Activated effector memory CD4-positive, alpha-beta T cell treated with anti-CD3 and anti-CD28 coated beads, Interleukin-2, amount 50 U/mL, for 16 hours (primary cell): ENCODE data around the gene MFSD6.
"Not testable (repeated sequence)": the region's sequence is repeated elsewhere in the genome, so short reads cannot be mapped to it uniquely, and the experiment has no call there.

Experiments
- DNase-seq: peaks from one replicate; pipeline ENCODE4 v3.0.0-alpha.2; 2020

Gene MFSD6

DNA sequence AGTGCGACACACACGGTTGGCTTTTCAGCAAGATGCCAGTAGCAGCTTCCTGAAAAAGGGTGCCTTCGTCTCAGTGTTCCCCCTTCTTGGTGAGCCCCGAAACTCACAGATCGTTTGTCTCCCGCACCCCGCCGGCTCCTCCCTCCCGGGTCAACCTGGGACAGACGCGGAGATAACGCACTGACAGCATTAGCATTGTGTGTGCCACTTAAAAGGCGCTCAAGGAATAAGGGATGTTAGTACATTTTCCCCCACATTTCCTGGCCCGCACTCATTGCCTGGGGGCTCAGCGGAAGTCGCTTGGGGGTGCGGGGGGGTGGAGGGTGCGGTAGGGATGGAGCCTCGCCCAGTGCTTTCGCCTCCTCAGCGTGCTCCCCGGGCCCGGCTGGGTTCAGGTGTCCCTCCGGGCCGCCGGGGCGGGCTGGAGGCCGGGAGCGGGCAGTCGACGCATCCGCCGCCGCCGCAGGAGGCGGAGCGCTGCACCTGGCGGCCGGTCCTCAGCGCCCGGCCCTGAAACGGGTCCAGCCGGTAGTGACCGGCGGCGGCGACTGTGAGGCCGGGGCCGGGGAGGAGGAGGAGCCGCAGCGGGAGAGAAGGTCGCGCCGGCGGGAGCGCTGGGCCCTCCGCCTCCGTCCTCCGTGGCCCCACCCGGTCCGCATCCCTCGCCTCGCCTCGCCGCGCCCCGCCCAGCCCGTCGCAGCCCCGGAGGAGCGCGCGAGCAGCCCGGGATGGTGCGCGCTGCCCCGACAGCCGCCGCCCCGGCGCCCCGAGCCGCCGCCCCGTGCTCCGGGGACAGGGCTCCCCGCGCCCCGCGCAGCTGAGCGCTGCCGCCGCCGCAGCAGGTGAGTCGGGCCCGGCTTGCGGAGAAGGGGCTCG is at the start of gene MFSD6:
Gene MFSD6, plus strand, starts transcription at position 694 of the 876 bp plus-strand sequence. CDS start 27,675 bp downstream, outside the sequence.
- peak; percentile 85 for DNase-seq

- not testable (repeated sequence) for DNase-seq
Observed at GRCh38 chr2:190358655-190359448, 49.3 kb upstream of the MFSD6 start.

- no peak for DNase-seq
Observed at GRCh38 chr2:190360561-190360960, 47.6 kb upstream of the MFSD6 start.

DNA sequence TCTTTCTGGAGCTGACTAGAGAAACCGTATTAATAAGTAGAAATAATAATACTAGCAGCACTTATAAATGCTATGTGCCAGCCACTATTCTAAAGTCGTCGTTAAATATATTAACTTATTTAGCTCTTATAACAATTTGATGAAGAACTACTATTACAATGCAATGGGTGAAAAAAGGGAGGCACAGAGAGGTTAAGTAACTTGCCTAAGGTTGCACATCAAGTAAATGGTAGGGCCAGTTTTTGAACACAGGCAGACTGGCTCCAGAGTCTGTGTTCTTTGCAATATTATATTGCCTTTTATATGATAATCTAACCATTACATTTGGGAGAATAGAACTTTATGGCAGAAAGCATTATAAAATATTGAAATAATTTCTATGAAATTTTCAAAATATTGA is 47.2 kb upstream of the MFSD6 start:
- no peak for DNase-seq

- DNase-seq: no peak
Observed at GRCh38 chr2:190361572-190361971, 46.6 kb upstream of the MFSD6 start.

- DNase-seq: no peak
Observed at GRCh38 chr2:190362894-190363293, 45.3 kb upstream of the MFSD6 start.

GRCh38 chr2:190365499-190366204 is 42.5 kb upstream of the MFSD6 start:
- no peak for DNase-seq

- no peak for DNase-seq
Observed at GRCh38 chr2:190366248-190366753, 41.9 kb upstream of the MFSD6 start.

- no peak for DNase-seq
Observed at GRCh38 chr2:190367091-190367490, 41.1 kb upstream of the MFSD6 start.

- DNase-seq: no peak
Observed at GRCh38 chr2:190369635-190370034, 38.5 kb upstream of the MFSD6 start.

- no peak for DNase-seq
Observed at GRCh38 chr2:190376083-190376482, 32.1 kb upstream of the MFSD6 start.

DNA sequence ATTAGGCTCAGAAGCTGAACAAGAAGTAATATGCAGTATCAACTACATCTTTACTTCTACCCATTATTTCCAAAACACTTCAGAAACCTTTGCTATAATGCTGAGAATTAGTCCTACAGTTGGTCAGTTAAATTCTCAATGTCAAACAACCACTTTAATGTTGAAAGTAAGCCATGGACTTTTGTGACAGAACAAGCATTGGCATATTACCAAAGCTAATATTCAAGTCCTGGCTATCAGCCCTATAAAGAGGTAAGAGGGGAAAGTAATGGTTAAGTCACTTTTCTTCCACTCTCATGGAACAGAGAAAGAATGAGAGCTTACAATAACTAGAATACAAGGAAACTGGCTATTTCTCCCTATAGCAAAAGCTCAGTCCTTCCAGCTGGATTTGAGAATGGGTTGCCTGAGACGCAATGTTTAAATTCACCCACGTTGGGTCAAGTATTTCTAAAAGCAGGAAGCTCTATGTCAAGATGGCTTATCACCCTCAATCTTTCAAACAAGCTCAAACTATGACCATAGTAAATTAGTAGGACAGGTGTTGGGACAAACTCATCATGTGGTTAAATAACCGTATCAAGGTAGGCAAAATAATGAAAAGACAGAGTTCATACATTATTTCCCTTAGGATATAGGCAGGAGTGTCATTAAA is 31.4 kb upstream of the MFSD6 start:
- DNase-seq: no peak

DNA sequence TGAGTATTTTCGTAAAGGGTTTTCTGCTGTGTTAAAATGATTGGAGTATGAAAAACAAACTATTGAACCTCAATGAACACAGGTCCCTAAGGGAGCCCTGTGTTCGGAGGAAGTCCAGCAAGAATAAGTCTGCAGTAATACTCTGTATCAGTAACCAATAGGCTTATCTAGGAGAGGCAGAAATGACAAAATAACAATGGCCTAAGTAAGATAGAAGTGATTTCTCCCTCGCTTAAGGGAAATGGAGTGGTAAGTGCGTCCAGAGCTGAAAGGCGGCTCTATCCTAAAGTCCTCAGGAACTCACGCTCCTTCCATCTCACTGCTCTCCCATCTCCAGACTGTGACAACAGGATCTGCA is 29.3 kb upstream of the MFSD6 start:
- DNase-seq: no peak

DNA sequence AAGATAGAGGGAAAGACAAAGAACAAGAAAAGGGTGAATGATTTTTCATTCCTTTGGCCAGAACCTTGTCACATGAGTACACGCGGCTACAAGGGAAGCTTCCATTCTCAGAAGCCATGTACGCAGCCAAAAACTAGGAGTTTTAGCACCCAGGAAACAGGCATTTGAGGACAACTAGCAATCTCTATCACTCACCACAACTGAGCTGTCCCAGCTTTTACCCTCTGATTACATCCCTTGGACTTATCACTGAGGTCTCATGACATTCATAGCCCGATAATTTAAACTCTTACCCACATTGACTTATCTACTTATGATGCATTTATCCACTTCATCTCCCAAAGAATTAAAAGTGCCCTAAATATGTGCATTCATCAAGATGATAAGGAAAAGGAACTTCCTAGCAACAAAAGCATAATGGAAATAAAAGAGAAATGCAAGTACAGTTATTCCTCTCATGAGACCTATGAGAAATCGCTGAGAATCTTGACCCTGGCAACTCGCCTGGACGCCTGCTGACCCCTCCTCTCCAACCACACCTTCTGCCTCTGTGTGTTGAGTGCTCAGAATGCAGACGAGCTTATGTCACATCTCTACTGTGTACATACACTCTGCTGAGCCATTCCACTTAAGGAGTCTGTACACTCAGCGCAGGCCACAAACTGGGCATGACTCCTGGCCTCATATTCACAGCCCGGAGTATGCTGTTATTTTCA is 28.7 kb upstream of the MFSD6 start:
- no peak for DNase-seq

GRCh38 chr2:190380962-190381412 is 27.2 kb upstream of the MFSD6 start:
- no peak for DNase-seq

DNA sequence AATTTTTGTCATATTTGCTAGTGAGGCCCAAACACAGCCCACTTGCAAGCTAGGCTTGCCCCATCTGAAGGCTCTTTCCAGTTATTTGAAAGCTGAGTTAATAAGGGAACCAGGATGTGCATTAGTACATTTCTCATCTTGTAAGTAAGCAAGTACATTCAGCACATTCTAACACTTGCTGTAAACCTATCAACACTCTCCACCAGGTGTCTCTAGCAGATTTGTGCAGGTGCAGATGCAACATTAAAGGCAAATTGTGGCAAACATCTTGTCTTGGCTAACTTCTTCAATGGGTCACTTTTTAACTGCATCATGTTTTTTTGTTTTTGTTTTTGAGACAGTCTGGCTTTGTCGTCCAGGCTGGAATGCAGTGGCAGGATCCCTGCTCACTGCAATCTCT is 25.3 kb upstream of the MFSD6 start:
- no peak for DNase-seq

GRCh38 chr2:190387422-190387821 is 20.7 kb upstream of the MFSD6 start:
- no peak for DNase-seq

GRCh38 chr2:190396271-190396670 is 11.9 kb upstream of the MFSD6 start:
- no peak for DNase-seq

GRCh38 chr2:190402986-190403603 is 5.1 kb upstream of the MFSD6 start:
- DNase-seq: no peak

DNA sequence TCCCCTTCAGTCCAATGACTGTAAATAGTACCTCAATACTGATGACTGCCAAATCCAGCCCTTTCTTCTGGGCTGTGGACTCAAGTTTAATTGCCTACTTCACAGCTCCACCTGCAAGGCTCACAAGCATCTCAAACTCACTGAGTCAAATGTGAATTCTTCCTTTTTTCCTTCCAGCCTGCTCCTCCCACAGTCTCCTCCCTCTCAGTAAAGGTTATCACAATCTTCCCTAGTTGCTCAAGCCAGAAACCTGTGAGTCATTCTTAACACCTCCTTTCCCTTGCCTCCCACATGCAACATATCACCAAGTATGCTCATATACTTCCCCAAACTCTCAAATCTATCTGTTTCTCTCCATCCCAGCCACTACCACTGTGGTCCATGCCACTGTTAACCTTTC is 3.7 kb upstream of the MFSD6 start:
- no peak for DNase-seq

DNA sequence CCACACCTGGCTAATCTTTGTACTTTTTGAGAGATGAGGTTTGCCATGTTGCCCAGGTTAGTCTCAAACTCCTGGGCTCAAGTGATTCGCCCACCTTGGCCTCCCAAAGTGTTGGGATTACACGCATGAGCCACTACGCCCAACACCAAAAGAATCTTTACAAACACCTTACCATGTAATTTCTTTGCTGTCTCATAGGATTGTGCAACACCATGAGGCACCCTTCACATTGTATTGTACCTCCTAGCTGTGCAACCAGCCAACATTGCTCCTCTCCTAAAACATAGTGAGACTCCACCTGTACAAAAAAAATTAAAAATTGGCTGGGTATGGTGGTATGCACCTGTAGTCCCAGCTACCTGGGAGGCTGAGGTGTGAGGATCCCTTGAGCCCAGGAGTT is 3.1 kb upstream of the MFSD6 start:
- DNase-seq: no peak
